K562 (cell line): ENCODE data around the gene ADRB2. TPM values are rescaled to one million over a fixed set of nuclear protein-coding genes. Genes with fewer than 3 reads are reported as not detected.
A peak's percentile ranks its signal among the peaks of the same experiment; 100 is the strongest.

Experiments
- BRD4 ChIP-seq: fragments of 200-600 bp; sonication (generic); IDR thresholded peaks from 2 replicates; pipeline ENCODE4 v1.6.1; 2017; ENCODE audit warnings: inconsistent platforms
- GATAD2B ChIP-seq: fragments of 450-650 bp; IDR thresholded peaks from 2 replicates; pipeline ENCODE4 v1.6.1; 2017; ENCODE audit warnings: mild to moderate bottlenecking, borderline replicate concordance
- GTF2E2 ChIP-seq: fragments of 200-800 bp; sonication (Bioruptor generic); IDR thresholded peaks from 2 replicates; pipeline ENCODE4 v1.6.1; 2016; ENCODE audit warnings: missing genetic modification characterization, missing compliant biosample characterization
- KLF6 ChIP-seq: fragments of 250-450 bp; sonication (Bioruptor Pico); IDR thresholded peaks from 2 replicates; pipeline ENCODE4 v1.4.0; 2020; ENCODE audit warnings: mild to moderate bottlenecking, moderate library complexity, borderline replicate concordance
- LCOR ChIP-seq: sonication (generic); formaldehyde crosslinking; IDR thresholded peaks from 2 replicates; pipeline ENCODE4 v1.8.0; 2022; ENCODE audit warnings: mild to moderate bottlenecking, missing genetic modification reagents
- NFYB ChIP-seq: IDR thresholded peaks from 2 replicates; pipeline ENCODE4 v1.6.1; 2011; ENCODE audit warnings: mild to moderate bottlenecking, moderate library complexity; ENCODE audit not compliant: insufficient read length; ENCODE audit errors: extremely low read depth
- NR1H2 ChIP-seq: sonication (generic); formaldehyde crosslinking; IDR thresholded peaks from 2 replicates; pipeline ENCODE4 v1.4.0; 2020; ENCODE audit warnings: mild to moderate bottlenecking, missing genetic modification reagents
- OTX1 ChIP-seq: fragments of 450-650 bp; formaldehyde crosslinking; IDR thresholded peaks from 2 replicates; pipeline ENCODE4 v1.4.0; 2022; ENCODE audit warnings: mild to moderate bottlenecking
- PKNOX1 ChIP-seq: fragments of 450-650 bp; IDR thresholded peaks from 2 replicates; pipeline ENCODE4 v1.6.1; 2016
- SAFB ChIP-seq: fragments of 200-400 bp; formaldehyde crosslinking; IDR thresholded peaks from 2 replicates; pipeline ENCODE4 v1.6.1; 2017; ENCODE audit warnings: low read depth, low read length, borderline replicate concordance
- SMARCA5 ChIP-seq: fragments of 450-650 bp; IDR thresholded peaks from 2 replicates; pipeline ENCODE4 v1.6.1; 2016
- SMARCC2 ChIP-seq: fragments of 450-650 bp; IDR thresholded peaks from 2 replicates; pipeline ENCODE4 v1.6.1; 2017; ENCODE audit warnings: antibody characterized with exemption, moderate library complexity, mild to moderate bottlenecking, low read depth
- SNRNP70 ChIP-seq: fragments of 200-400 bp; formaldehyde crosslinking; optimal IDR thresholded peaks from 2 replicates; pipeline ENCODE3; 2017; ENCODE audit warnings: low read depth, low read length
- SRSF1 ChIP-seq: fragments of 200-400 bp; formaldehyde crosslinking; IDR thresholded peaks from 2 replicates; pipeline ENCODE4 v1.6.1; 2017; ENCODE audit warnings: mild to moderate bottlenecking, low read depth, low read length, moderate library complexity
- TBL1XR1 ChIP-seq, 2 experiments: IDR thresholded peaks; 2 replicates each; pipeline ENCODE4 v1.6.1; 2012; ENCODE audit warnings: improper control_type of control experiment in 2 of 2, low read length in 2 of 2, mild to moderate bottlenecking in 1 of 2
- USF2 ChIP-seq: sonication (generic); formaldehyde crosslinking; IDR thresholded peaks from 2 replicates; pipeline ENCODE4 v1.5.0; 2020; ENCODE audit warnings: missing genetic modification reagents
- ZBTB33 ChIP-seq: sonication (generic); formaldehyde crosslinking; IDR thresholded peaks from 2 replicates; pipeline ENCODE4 v1.8.1; 2023; ENCODE audit warnings: mild to moderate bottlenecking, missing genetic modification reagents
- ZMIZ1 ChIP-seq, 2 experiments: fragments of 150-350 bp in 1 of 2; IDR thresholded peaks; 2 replicates each; pipeline ENCODE4 v1.6.1; 2012 to 2016; ENCODE audit warnings: low read depth in 2 of 2, low read length in 2 of 2, mild to moderate bottlenecking in 1 of 2, moderate library complexity in 1 of 2
- ZNF445 ChIP-seq: fragments of 250-450 bp; sonication (Bioruptor Pico); IDR thresholded peaks from 2 replicates; pipeline ENCODE4 v1.4.0; 2020; ENCODE audit warnings: low read depth, mild to moderate bottlenecking, moderate library complexity
- ZNF551 ChIP-seq: fragments of 250-450 bp; sonication (Bioruptor Pico); IDR thresholded peaks from 2 replicates; pipeline ENCODE4 v1.5.0; 2021; ENCODE audit warnings: mild to moderate bottlenecking, moderate library complexity
- ZNF586 ChIP-seq: fragments of 450-650 bp; formaldehyde crosslinking; conservative IDR thresholded peaks from 2 replicates; pipeline ENCODE4 v1.4.0; 2020; ENCODE audit warnings: mild to moderate bottlenecking, moderate library complexity
- ZNF644 ChIP-seq: fragments of 200-800 bp; sonication (Bioruptor generic); IDR thresholded peaks from 2 replicates; pipeline ENCODE4 v1.6.1; 2016; ENCODE audit warnings: low read depth, missing genetic modification characterization, missing compliant biosample characterization
- polyA plus RNA-seq, 8 experiments: library from polyadenylated mRNA; depleted of rRNA in 4 of 8; stranded (reverse) in 5 of 8; unstranded in 3 of 8; fragments of >200 nt; fragmentation: Nextera tagmentation in 2 of 8; fragmentation: Illumina TruSeq in 1 of 8; extraction: Ambion mirVana in 2 of 8; extraction: Trizol in 1 of 8; gene quantifications; 2 replicates each; pipeline versions ENCODE4 v1.2.1 to v1.2.3, GENCODE V29; 2011 to 2014; ENCODE audit warnings: inconsistent platforms in 1 of 8, missing spikeins in 1 of 8
- total RNA-seq, 7 experiments: library from RNA; depleted of rRNA in 6 of 7; stranded (reverse); fragments of >200 nt in 6 of 7; fragmentation: Illumina TruSeq in 2 of 7; extraction: Trizol in 2 of 7; gene quantifications; 2 replicates each; pipeline versions ENCODE4 v1.2.1 to v1.2.3, GENCODE V29; 2011 to 2021; ENCODE audit warnings: low replicate concordance in 1 of 7

ADRB2 gene
- total and polyA plus RNA-seq, 9 of the 15 experiments (the other 6 are each of a cell fraction or from before 2014, with no cell fraction given), result 0.01 to 0.18 (median 0.04) TPM; not detected in 2

GRCh38 chr5:148806520-148806931, 19.9 kb upstream of the ADRB2 start (continued):
- 0 out of 2 replicates have a peak, but pooled peaks have one; percentile 70 for TF ChIP-seq ZNF644 (tag)
- TF ChIP-seq TBL1XR1 (IDR thresholded peaks at IDR 0.05; ENCODE audit: low read length in 2 of 2), result peak in 1 of 2 experiments; percentile 68; a peak in 2 of 4 replicates
- no peak for TF ChIP-seq USF2 (CRISPR knock-in tag)
- TF ChIP-seq NR1H2 (CRISPR knock-in tag), result no peak
- peak; percentile 79; the same call in 1 of the 2 replicates for TF ChIP-seq LCOR (CRISPR knock-in tag)
- peak; percentile 60; the same call in 1 of the 2 replicates for TF ChIP-seq GATAD2B
- TF ChIP-seq ZNF445 (CRISPR knock-in tag), result no peak
- TF ChIP-seq SMARCA5, result no peak
- TF ChIP-seq GTF2E2, result no peak
- TF ChIP-seq BRD4, result no peak
- no peak for TF ChIP-seq ZNF586 (CRISPR knock-in tag)
- TF ChIP-seq SNRNP70, result no peak
- peak; percentile 44; the same call in 1 of the 2 replicates for TF ChIP-seq PKNOX1
- TF ChIP-seq ZMIZ1 (IDR thresholded peaks at IDR 0.05; ENCODE audit: low read depth in 2 of 2, low read length in 2 of 2), result peak in 1 of 2 experiments; percentile 47; a peak in 1 of 4 replicates
- TF ChIP-seq ZBTB33, result no peak
- TF ChIP-seq SRSF1, result no peak
- TF ChIP-seq SMARCC2, result peak; percentile 91; the same call in 1 of the 2 replicates
- no peak for TF ChIP-seq SAFB
- TF ChIP-seq NFYB, result no peak
- no peak for TF ChIP-seq KLF6 (CRISPR knock-in tag)
- no peak for TF ChIP-seq ZNF551 (CRISPR knock-in tag)
- TF ChIP-seq OTX1 (CRISPR knock-in tag), result no peak
